HG02884 (cell line): ENCODE results near the gene RBM28.

Experiments used
- ATAC-seq: cut with Tn5 transposase; IDR thresholded peaks from one replicate; pipeline ENCODE4 v1.9.1; 2021; ENCODE audit warnings: mild to moderate bottlenecking, moderate library complexity; ENCODE audit not compliant: unreplicated experiment

The RBM28 gene

GRCh38 chr7:128263420-128263819 is 80.3 kb downstream of the RBM28 start:
- no peak for ATAC-seq

GRCh38 chr7:128262273-128263028 is 81.3 kb downstream of the RBM28 start:
- ATAC-seq = no peak

GRCh38 chr7:128260069-128260795 is 83.5 kb downstream of the RBM28 start:
- ATAC-seq = no peak

GRCh38 chr7:128259131-128260061 is 84.3 kb downstream of the RBM28 start:
- no peak for ATAC-seq

- ATAC-seq = no peak
Observed at GRCh38 chr7:128257458-128257857, 86.2 kb downstream of the RBM28 start.

GRCh38 chr7:128255271-128255670 is 88.4 kb downstream of the RBM28 start:
- ATAC-seq = no peak

- ATAC-seq = no peak
Observed at GRCh38 chr7:128254470-128254869, 89.2 kb downstream of the RBM28 start.

- ATAC-seq = no peak
Observed at GRCh38 chr7:128253701-128254100, 90.0 kb downstream of the RBM28 start.

- no peak for ATAC-seq
Observed at GRCh38 chr7:128251337-128251736, 92.4 kb downstream of the RBM28 start.
